Activated CD8-positive, alpha-beta T cell treated with anti-CD3 and anti-CD28 coated beads for 36 hours (primary cell): ENCODE measurements around the gene TCP11L2. TPM values are rescaled to one million over a fixed set of nuclear protein-coding genes. Genes with fewer than 3 reads are reported as not detected.

Experiments used
- ATAC-seq: fragments of 200-7000 bp; cut with Tn5 transposase; one replicate; pipeline ENCODE4 v1.10.0; 2021; ENCODE audit warnings: mild to moderate bottlenecking, moderate library complexity
- CTCF ChIA-PET: fragments of 350-600 bp; sonication (Branson Sonifier 250); formaldehyde crosslinking; loops from one replicate; lab custom pipeline; 2021; ENCODE audit warnings: antibody characterized with exemption; lab: Charles Lee
- POLR2A ChIA-PET: fragments of 350-600 bp; sonication (Branson Sonifier 250); formaldehyde crosslinking; loops from one replicate; lab custom pipeline; 2021; ENCODE audit warnings: antibody characterized with exemption; lab: Charles Lee
- DNase-seq: peaks from one replicate; pipeline ENCODE4 v3.0.0-alpha.2; 2020
- H3K27ac Mint-ChIP-seq: one replicate; pipeline ENCODE4 v1.8.0; 2021; ENCODE audit warnings: mild to moderate bottlenecking, mixed read lengths
- H3K27me3 Mint-ChIP-seq: one replicate; pipeline ENCODE4 v1.8.0; 2021; ENCODE audit warnings: mixed read lengths
- H3K36me3 Mint-ChIP-seq: one replicate; pipeline ENCODE4 v1.8.0; 2021; ENCODE audit warnings: low read depth, mixed read lengths
- H3K4me1 Mint-ChIP-seq: one replicate; pipeline ENCODE4 v1.8.0; 2021; ENCODE audit warnings: low read depth, mixed read lengths
- H3K4me3 Mint-ChIP-seq: one replicate; pipeline ENCODE4 v1.8.0; 2021; ENCODE audit warnings: mild to moderate bottlenecking, moderate library complexity, mixed read lengths
- H3K9me3 Mint-ChIP-seq: one replicate; pipeline ENCODE4 v1.8.0; 2021; ENCODE audit warnings: mixed read lengths
- CTCF ChIP-seq: fragments of 200-600 bp; IDR thresholded peaks from one replicate; pipeline ENCODE4 v1.8.0; 2022; ENCODE audit warnings: antibody characterized with exemption, mild to moderate bottlenecking
- intact Hi-C: fragments of 100-400 bp; cut with micrococcal nuclease; formaldehyde crosslinking; loops from one replicate; pipeline ENCODE4 v1.10.0; 2022
- total RNA-seq, 2 experiments: library from RNA; stranded (reverse); gene quantifications; one replicate each; pipeline ENCODE4 v1.2.3, GENCODE V29; 2021

TCP11L2 gene
- total RNA-seq, 2 experiments from 2014 or later = 11.9 to 13.2 TPM

DNA sequence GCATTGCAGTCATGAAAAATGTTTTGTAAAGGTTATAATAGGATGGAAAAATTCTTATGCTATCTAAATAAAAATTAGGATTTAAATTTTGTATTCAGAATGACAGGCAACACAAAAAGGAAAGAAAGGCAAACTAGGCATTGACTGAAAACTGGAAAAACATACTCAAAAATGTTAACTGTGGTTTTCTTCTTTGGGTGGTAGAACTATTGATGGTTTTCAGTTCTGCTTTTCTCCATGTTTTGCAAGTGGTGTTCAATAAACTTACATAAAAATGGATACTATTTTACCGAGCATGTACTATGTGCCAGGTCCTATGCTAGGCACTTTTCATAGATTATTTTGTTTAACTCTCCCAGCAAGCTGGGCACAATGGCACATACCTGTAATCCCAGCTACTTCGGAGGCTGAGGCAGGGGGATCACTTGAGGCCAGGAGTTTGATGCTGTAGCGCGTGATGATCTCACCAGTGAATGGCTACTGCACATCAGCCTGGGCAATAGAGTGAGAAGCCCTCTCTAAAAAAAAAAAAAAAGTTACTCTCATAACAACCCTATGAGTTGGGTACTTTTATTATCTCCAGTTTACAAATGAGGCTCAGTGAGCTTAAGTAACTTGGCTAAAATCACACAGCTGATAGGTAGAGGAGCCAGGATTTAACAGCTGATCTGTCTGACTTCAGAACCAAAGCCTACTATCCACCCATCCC is 26.3 kb upstream of the TCP11L2 start:
- DNase-seq (no peak), ATAC-seq (no peak)
- Mint-ChIP-seq H3K9me3 (no peaks in the 10 kb centered on the region), H3K27ac (no peak overlapping the region), H3K27me3 (no peaks in the 10 kb centered on the region), H3K36me3 (no peaks in the 10 kb centered on the region), H3K4me1 (no peaks in the 10 kb centered on the region), H3K4me3 (no peak overlapping the region)
- TF ChIP-seq CTCF = no peak
- ChIA-PET POLR2A (no interaction called here), CTCF (interaction anchor here (0.6 to 5.2 kb wide), 3 partner anchors 22 to 957 kb away, joined by 3 to 45 read pairs (median 3); no protein-coding TSS in a partner anchor)
- intact Hi-C loops = no loop called here

- peaks cover 8% of the 10 kb centered on the region for H3K4me1 Mint-ChIP-seq
- POLR2A ChIA-PET = interaction anchor here (1.5 kb wide), 1 partner anchor 10 kb away, joined by 4 read pairs; no protein-coding TSS in a partner anchor
- CTCF ChIA-PET = interaction anchor here (1.0 to 5.2 kb wide), 7 partner anchors 9 to 56 kb away, joined by 3 to 45 read pairs (median 3); partner anchors contain the start of gene TCP11L2
- DNase-seq (no peak), ATAC-seq (no peak)
- peaks cover 8% of the 10 kb centered on the region for H3K9me3 Mint-ChIP-seq
- no peak overlapping the region for H3K4me3 Mint-ChIP-seq
- TF ChIP-seq CTCF = no peak
- H3K27me3 Mint-ChIP-seq = peaks cover 10% of the 10 kb centered on the region
- H3K36me3 Mint-ChIP-seq = peaks cover 2% of the 10 kb centered on the region
- intact Hi-C loops = no loop called here
- H3K27ac Mint-ChIP-seq = no peak overlapping the region
These were observed 22.4 kb upstream of the TCP11L2 start for GRCh38 chr12:106280106-106280505.

DNA sequence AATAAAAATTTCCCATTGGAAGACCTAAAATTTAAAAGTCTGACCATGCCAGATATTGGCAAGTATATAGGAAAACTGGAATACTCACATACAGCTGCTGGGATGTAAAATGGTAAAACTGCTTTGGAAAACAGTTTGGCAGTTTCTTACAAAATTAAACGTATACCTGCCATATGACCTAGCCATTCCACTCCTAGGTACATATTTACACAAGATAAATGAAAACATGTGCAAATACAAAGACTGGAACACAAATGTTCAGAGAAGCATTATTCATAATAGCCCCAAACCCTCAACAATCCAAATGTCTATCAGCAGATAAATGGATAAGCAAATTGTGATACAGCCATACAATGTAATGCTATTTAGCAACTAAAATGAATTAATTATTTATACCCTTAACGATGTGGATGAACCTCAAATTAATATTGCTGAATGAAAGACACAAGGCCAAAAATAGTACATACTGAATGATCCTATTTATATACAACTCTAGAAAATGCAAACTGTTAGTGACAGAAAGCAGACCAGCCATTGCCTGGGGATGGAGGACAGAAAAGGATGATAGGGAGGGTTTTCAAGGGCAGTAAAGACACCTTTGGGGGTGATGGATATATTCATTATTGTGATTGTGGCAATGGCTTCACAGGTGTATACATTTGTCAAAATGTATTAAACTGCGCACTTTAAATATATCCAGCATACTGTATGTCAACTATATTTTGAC is 21.3 kb upstream of the TCP11L2 start:
- intact Hi-C loops = no loop called here
- Mint-ChIP-seq H3K36me3 (peaks cover 2% of the 10 kb centered on the region), H3K4me1 (peaks cover 10% of the 10 kb centered on the region), H3K9me3 (peaks cover 8% of the 10 kb centered on the region), H3K27ac (no peak overlapping the region), H3K27me3 (peaks cover 13% of the 10 kb centered on the region), H3K4me3 (no peak overlapping the region)
- ATAC-seq = no peak
- DNase-seq = no peak
- TF ChIP-seq CTCF = no peak
- CTCF ChIA-PET = interaction anchor here (0.7 to 5.2 kb wide), 14 partner anchors 9 to 65 kb away, joined by 3 to 82 read pairs (median 9); partner anchors contain the start of gene TCP11L2
- POLR2A ChIA-PET = no interaction called here

- CTCF ChIA-PET = interaction anchor here (0.7 to 4.4 kb wide), 16 partner anchors 9 to 861 kb away, joined by 3 to 82 read pairs (median 6); no protein-coding TSS in a partner anchor
- Mint-ChIP-seq H3K4me3 (no peak overlapping the region), H3K36me3 (peaks cover 2% of the 10 kb centered on the region), H3K27ac (no peak overlapping the region), H3K9me3 (peaks cover 8% of the 10 kb centered on the region), H3K4me1 (peaks cover 10% of the 10 kb centered on the region), H3K27me3 (peaks cover 13% of the 10 kb centered on the region)
- POLR2A ChIA-PET = no interaction called here
- DNase-seq (no peak), ATAC-seq (no peak)
- no peak for TF ChIP-seq CTCF
- intact Hi-C loops = loop anchor here (2.0 kb wide), 1 partner anchor 55 kb away; no protein-coding TSS in a partner anchor
These were observed 20.7 kb upstream of the TCP11L2 start for GRCh38 chr12:106281804-106282203.
